Naive thymus-derived CD8-positive, alpha-beta T cell (primary cell): ENCODE measurements around the gene PAFAH1B2. TPM values are rescaled to one million over a fixed set of nuclear protein-coding genes. Genes with fewer than 3 reads are reported as not detected.
A peak's percentile ranks its signal among the peaks of the same experiment; 100 is the strongest.

Source experiments
- ATAC-seq, 2 donors: fragments of 150-1000 bp; cut with Tn5 transposase in 1 of 2; sonication (Bioruptor Pico), chemical (Tn5 transposase) in 1 of 2; 1 replicate in 1 of 2; 2 replicates in 1 of 2; pipeline ENCODE4 v1.10.0; 2021; ENCODE audit warnings: mild to moderate bottlenecking in 2 of 2, moderate library complexity in 2 of 2
- POLR2A ChIA-PET: fragments of 350-600 bp; sonication (Branson Sonifier 250); formaldehyde crosslinking; loops from one replicate; lab custom pipeline; 2021; ENCODE audit warnings: antibody characterized with exemption; lab: Charles Lee
- DNase-seq, 10 donors: peaks; one replicate each; pipeline versions ENCODE4 v3.0.0 to v3.0.0-alpha.2; 2020 to 2022
- H3K27ac Mint-ChIP-seq, 10 donors: one replicate each; pipeline ENCODE4 v1.8.0; 2020 to 2022; ENCODE audit warnings: mild to moderate bottlenecking in 10 of 10, mixed read lengths in 10 of 10, moderate library complexity in 4 of 10, inconsistent platforms in 1 of 10
- H3K27me3 Mint-ChIP-seq, 5 donors: one replicate each; pipeline ENCODE4 v1.8.0; 2021 to 2022; ENCODE audit warnings: mixed read lengths in 5 of 5
- H3K36me3 Mint-ChIP-seq, 3 donors: one replicate each; pipeline ENCODE4 v1.8.0; 2020 to 2022; ENCODE audit warnings: mixed read lengths in 3 of 3, mild to moderate bottlenecking in 2 of 3, inconsistent platforms in 1 of 3
- H3K4me1 Mint-ChIP-seq, 4 donors: one replicate each; pipeline ENCODE4 v1.8.0; 2021 to 2022; ENCODE audit warnings: mixed read lengths in 4 of 4
- H3K4me3 Mint-ChIP-seq, 10 donors: one replicate each; pipeline ENCODE4 v1.8.0; 2020 to 2022; ENCODE audit warnings: mild to moderate bottlenecking in 10 of 10, mixed read lengths in 10 of 10, moderate library complexity in 6 of 10, inconsistent platforms in 1 of 10
- H3K9me3 Mint-ChIP-seq, 9 donors: one replicate each; pipeline ENCODE4 v1.8.0; 2020 to 2022; ENCODE audit warnings: mixed read lengths in 9 of 9, mild to moderate bottlenecking in 3 of 9, inconsistent platforms in 1 of 9, moderate library complexity in 1 of 9
- polyA plus RNA-seq, 3 donors: library from polyadenylated mRNA; unstranded; fragments of 300-500 nt; fragmentation: Illumina TruSeq; gene quantifications; one replicate each; pipeline ENCODE4 v1.2.3, GENCODE V29; 2021
- total RNA-seq, 8 experiments: library from RNA in 2 of 8; stranded (reverse) in 2 of 8; gene quantifications; one replicate each; pipeline ENCODE4 v1.2.3 and lab custom pipeline; 2021 to 2026

The PAFAH1B2 gene
- total and polyA plus RNA-seq, 5 experiments from 2014 or later, result 14.4 to 60.5 (median 19.5) TPM

GRCh38 chr11:117214404-117215110 lies 70.5 kb downstream of the PAFAH1B2 start:
- Mint-ChIP-seq H3K4me1 (peaks cover 0 to 18% (median 8%) of the 10 kb centered on the region in 4 donors), H3K27ac (peak overlapping the region in 9 of 10 donors; percentile 4 to 86 (median 31)), H3K9me3 (no peaks in the 10 kb centered on the region), H3K27me3 (no peaks in the 10 kb centered on the region), H3K36me3 (peaks cover 0 to 96% (median 25%) of the 10 kb centered on the region in 3 donors), H3K4me3 (no peak overlapping the region)
- ATAC-seq (no peak), DNase-seq (no peak)
- POLR2A ChIA-PET, result interaction anchor here (0.6 to 1.9 kb wide), 3 partner anchors 11 to 125 kb away, joined by 3 to 7 read pairs (median 5); no protein-coding TSS in a partner anchor

GRCh38 chr11:117217141-117218084 lies 73.3 kb downstream of the PAFAH1B2 start:
- ATAC-seq, result no peak
- H3K4me3 Mint-ChIP-seq, result no peak overlapping the region
- POLR2A ChIA-PET, result interaction anchor here (0.9 to 1.6 kb wide), 2 partner anchors 10 to 14 kb away, joined by 3 to 4 read pairs; no protein-coding TSS in a partner anchor

DNA sequence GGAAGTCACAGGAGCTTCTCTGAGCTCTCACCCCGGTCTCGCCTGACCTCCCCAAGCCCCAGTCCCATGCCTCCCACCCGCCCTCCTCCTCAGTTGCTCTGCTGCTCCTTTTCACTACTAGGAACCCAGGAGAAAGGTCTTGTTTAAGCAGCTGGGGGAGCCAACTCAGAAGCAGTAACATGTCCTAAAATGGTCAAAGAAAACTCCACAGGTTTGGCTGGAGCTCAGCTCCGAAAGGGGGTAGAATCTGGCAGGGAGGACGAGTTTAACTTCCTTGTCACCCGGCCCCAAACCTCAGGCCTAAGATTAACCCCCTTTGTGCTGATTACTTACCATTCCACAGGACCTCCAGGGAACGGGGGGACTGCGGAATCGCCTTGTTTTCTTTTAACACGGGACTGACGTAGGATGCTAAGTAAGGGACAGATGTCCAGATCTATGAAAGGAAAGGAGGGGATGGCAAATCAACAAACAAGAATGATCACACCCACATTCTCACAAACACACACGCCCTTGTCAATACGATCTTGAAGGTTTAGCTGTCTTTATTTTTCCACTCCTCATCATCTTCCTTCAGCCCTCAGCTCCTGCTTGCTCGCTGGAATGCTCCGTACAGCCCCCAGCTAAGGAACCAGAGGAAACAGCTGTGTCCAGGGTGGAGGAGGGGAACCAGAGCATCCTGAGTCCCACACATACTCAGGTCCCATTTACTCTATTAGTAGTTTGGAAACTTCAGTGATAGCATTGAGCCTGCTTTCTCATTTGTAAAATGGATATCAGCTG lies 74.2 kb downstream of the PAFAH1B2 start:
- H3K4me3 Mint-ChIP-seq, result no peak overlapping the region
- ATAC-seq, result no peak
- H3K27ac Mint-ChIP-seq, result peak overlapping the region in 3 of 10 donors; percentile 48 to 71 (median 66)
- POLR2A ChIA-PET, result interaction anchor here (0.6 to 1.6 kb wide), 3 partner anchors 9 to 152 kb away, joined by 3 to 6 read pairs (median 4); no protein-coding TSS in a partner anchor
- H3K27me3 Mint-ChIP-seq, result no peaks in the 10 kb centered on the region
- no peak for DNase-seq
- H3K4me1 Mint-ChIP-seq, result peaks cover 0 to 8% (median 7%) of the 10 kb centered on the region in 4 donors
- H3K9me3 Mint-ChIP-seq, result no peaks in the 10 kb centered on the region
- peaks cover 0 to 93% (median 26%) of the 10 kb centered on the region in 3 donors for H3K36me3 Mint-ChIP-seq

More at GRCh38 chr11:117217141-117218084, 73.3 kb downstream of the PAFAH1B2 start:
- no peaks in the 10 kb centered on the region for H3K27me3 Mint-ChIP-seq
- peaks cover 0 to 94% (median 28%) of the 10 kb centered on the region in 3 donors for H3K36me3 Mint-ChIP-seq
- H3K27ac Mint-ChIP-seq, result peak overlapping the region in 8 of 10 donors; percentile 18 to 81 (median 62)
- peaks cover 0 to 13% (median 8%) of the 10 kb centered on the region in 4 donors for H3K4me1 Mint-ChIP-seq
- peak in 1 of 10 donors; percentile 35 for DNase-seq
- no peaks in the 10 kb centered on the region for H3K9me3 Mint-ChIP-seq

GRCh38 chr11:117219001-117219400 lies 74.9 kb downstream of the PAFAH1B2 start:
- Mint-ChIP-seq H3K9me3 (no peaks in the 10 kb centered on the region), H3K27ac (peak overlapping the region in 3 of 10 donors; percentile 15 to 85 (median 56)), H3K36me3 (peaks cover 0 to 94% (median 26%) of the 10 kb centered on the region in 3 donors), H3K27me3 (no peaks in the 10 kb centered on the region), H3K4me3 (no peak overlapping the region), H3K4me1 (peaks cover 0 to 8% (median 7%) of the 10 kb centered on the region in 4 donors)
- ATAC-seq (no peak), DNase-seq (peak in 1 of 10 donors; percentile 41)
- POLR2A ChIA-PET, result no interaction called here

- POLR2A ChIA-PET, result interaction anchor here (3.3 kb wide), 1 partner anchor 12 kb away, joined by 20 read pairs; the partner anchor contains the start of genes PCSK7 and RNF214
- H3K36me3 Mint-ChIP-seq, result peaks cover 0 to 94% (median 26%) of the 10 kb centered on the region in 3 donors
- ATAC-seq (no peak), DNase-seq (no peak)
- H3K9me3 Mint-ChIP-seq, result no peaks in the 10 kb centered on the region
- H3K27me3 Mint-ChIP-seq, result no peaks in the 10 kb centered on the region
- peak overlapping the region in 2 of 10 donors; percentile 63 to 85 for H3K27ac Mint-ChIP-seq
- no peak overlapping the region for H3K4me3 Mint-ChIP-seq
- H3K4me1 Mint-ChIP-seq, result peaks cover 0 to 9% (median 7%) of the 10 kb centered on the region in 4 donors
Observed at GRCh38 chr11:117219455-117219854, 75.4 kb downstream of the PAFAH1B2 start.

DNA sequence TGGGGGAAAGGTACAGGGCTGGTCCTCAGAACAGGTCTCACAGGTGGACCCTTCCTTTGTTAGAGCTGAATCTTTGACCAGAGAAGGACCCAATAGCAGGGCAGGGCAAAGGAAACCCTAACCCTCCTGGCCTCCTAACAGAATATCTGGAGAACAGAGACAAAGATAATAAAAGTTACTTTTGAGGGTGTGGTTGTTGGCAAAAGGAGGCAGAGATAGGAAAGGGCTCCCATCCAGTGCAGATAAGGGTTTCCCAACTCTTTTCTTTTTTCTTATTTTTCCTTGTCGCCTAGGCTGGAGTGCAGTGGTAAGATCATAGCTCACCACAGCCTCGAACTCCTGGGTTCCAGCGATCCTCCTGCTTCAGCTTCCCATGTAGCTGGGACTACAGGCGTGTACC lies 75.9 kb downstream of the PAFAH1B2 start:
- POLR2A ChIA-PET, result interaction anchor here (3.3 kb wide), 1 partner anchor 11 kb away, joined by 20 read pairs; the partner anchor contains the start of genes PCSK7 and RNF214
- Mint-ChIP-seq H3K9me3 (no peaks in the 10 kb centered on the region), H3K4me3 (no peak overlapping the region), H3K4me1 (peaks cover 0 to 9% (median 7%) of the 10 kb centered on the region in 4 donors), H3K36me3 (peaks cover 0 to 94% (median 26%) of the 10 kb centered on the region in 3 donors), H3K27me3 (no peaks in the 10 kb centered on the region), H3K27ac (peak overlapping the region in 1 of 10 donors; percentile 52)
- ATAC-seq, result no peak
- no peak for DNase-seq

- peaks cover 0 to 94% (median 26%) of the 10 kb centered on the region in 3 donors for H3K36me3 Mint-ChIP-seq
- DNase-seq, result peak in 1 of 10 donors; percentile 41
- no peaks in the 10 kb centered on the region for H3K27me3 Mint-ChIP-seq
- POLR2A ChIA-PET, result interaction anchor here (3.3 kb wide), 1 partner anchor 11 kb away, joined by 20 read pairs; the partner anchor contains the start of genes PCSK7 and RNF214
- no peaks in the 10 kb centered on the region for H3K9me3 Mint-ChIP-seq
- H3K4me1 Mint-ChIP-seq, result peaks cover 0 to 9% (median 7%) of the 10 kb centered on the region in 4 donors
- peak overlapping the region in 2 of 10 donors; percentile 9 to 52 for H3K27ac Mint-ChIP-seq
- H3K4me3 Mint-ChIP-seq, result no peak overlapping the region
- no peak for ATAC-seq
Observed at GRCh38 chr11:117220568-117220967, 76.5 kb downstream of the PAFAH1B2 start.

GRCh38 chr11:117220999-117221774 lies 77.1 kb downstream of the PAFAH1B2 start:
- Mint-ChIP-seq H3K36me3 (peaks cover 0 to 95% (median 26%) of the 10 kb centered on the region in 3 donors), H3K27ac (peak overlapping the region in 5 of 10 donors; percentile 10 to 53 (median 34)), H3K9me3 (no peaks in the 10 kb centered on the region), H3K4me1 (peaks cover 0 to 9% (median 8%) of the 10 kb centered on the region in 4 donors), H3K4me3 (no peak overlapping the region), H3K27me3 (no peaks in the 10 kb centered on the region)
- ATAC-seq, result no peak
- no peak for DNase-seq
- POLR2A ChIA-PET, result interaction anchor here (0.5 to 3.3 kb wide), 2 partner anchors 10 to 94 kb away, joined by 3 to 20 read pairs; partner anchors contain the start of genes PCSK7 and RNF214

DNA sequence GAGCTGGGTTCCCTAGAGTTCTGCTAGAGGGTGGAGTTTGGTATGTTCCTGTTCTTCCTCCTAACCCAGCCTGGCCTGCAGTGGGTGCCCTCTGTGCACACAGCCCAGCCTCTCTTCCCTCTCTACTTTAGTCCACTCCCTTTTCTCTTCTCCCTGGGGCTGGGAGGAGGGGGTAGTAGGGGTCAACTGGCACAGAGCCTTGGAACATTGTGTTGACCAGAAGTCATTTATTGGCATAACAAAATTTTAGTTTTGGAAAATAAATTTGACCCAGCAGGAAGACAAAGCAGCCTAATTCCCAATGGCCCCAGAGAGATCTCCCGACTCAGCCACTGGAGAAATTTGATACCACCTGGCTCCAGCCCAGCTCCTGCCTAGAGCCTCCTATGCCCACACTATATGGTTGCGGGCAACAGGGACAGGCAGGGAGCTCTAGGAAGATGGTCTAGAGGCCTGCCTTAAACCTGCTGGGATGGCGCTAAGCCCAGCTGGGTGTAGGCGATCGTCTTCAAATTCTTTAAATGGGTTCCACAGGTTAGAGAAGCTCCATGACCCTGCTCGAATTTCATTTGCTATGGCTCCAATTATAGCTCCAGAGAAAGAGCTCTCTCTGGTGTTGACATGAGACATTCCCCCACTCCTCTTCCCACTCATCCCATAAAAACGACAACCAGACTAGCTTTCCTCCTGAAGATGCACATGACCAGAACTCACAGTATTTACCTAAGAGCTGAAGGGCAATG lies 77.9 kb downstream of the PAFAH1B2 start:
- no peaks in the 10 kb centered on the region for H3K27me3 Mint-ChIP-seq
- ATAC-seq (no peak), DNase-seq (peak in 1 of 10 donors; percentile 46)
- POLR2A ChIA-PET, result interaction anchor here (0.5 to 3.3 kb wide), 5 partner anchors 9 to 181 kb away, joined by 3 to 20 read pairs (median 4); partner anchors contain the start of genes PCSK7, RNF214 and SIDT2
- H3K27ac Mint-ChIP-seq, result peak overlapping the region in 3 of 10 donors; percentile 12 to 61 (median 14)
- H3K4me3 Mint-ChIP-seq, result no peak overlapping the region
- H3K36me3 Mint-ChIP-seq, result peaks cover 0 to 95% (median 29%) of the 10 kb centered on the region in 3 donors
- H3K4me1 Mint-ChIP-seq, result peaks cover 6 to 15% (median 14%) of the 10 kb centered on the region in 4 donors
- no peaks in the 10 kb centered on the region for H3K9me3 Mint-ChIP-seq
